HG02938 (cell line): ENCODE data around the gene FAM118A.
"Not testable (repeated sequence)": the region's sequence is repeated elsewhere in the genome, so short reads cannot be mapped to it uniquely, and the experiment has no call there.

ENCODE experiments used
- ATAC-seq: cut with Tn5 transposase; IDR thresholded peaks from one replicate; pipeline ENCODE4 v1.9.1; 2021; ENCODE audit warnings: mild to moderate bottlenecking, moderate library complexity; ENCODE audit not compliant: unreplicated experiment

The FAM118A gene

GRCh38 chr22:45280587-45280980, 29.1 kb upstream of the FAM118A start:
- ATAC-seq: no peak

- ATAC-seq: no peak
Measured at GRCh38 chr22:45281010-45281409, 28.7 kb upstream of the FAM118A start.

- ATAC-seq: no peak
Measured at GRCh38 chr22:45284705-45285262, 24.9 kb upstream of the FAM118A start, which contains the start of gene UPK3A. Gene UPK3A (plus strand): TSS chr22:45284949. CDS start chr22:45285014, 65 bp downstream.

GRCh38 chr22:45285263-45286058, 24.3 kb upstream of the FAM118A start:
- no peak for ATAC-seq

GRCh38 chr22:45286854-45287551, 22.7 kb upstream of the FAM118A start:
- ATAC-seq: no peak

GRCh38 chr22:45290410-45290936, 19.3 kb upstream of the FAM118A start:
- no peak for ATAC-seq

- no peak for ATAC-seq
Measured at GRCh38 chr22:45291061-45291930, 18.4 kb upstream of the FAM118A start.

- ATAC-seq: no peak
Measured at GRCh38 chr22:45291931-45292290, 17.8 kb upstream of the FAM118A start.

GRCh38 chr22:45292731-45293442, 16.8 kb upstream of the FAM118A start:
- no peak for ATAC-seq

GRCh38 chr22:45294030-45294429, 15.7 kb upstream of the FAM118A start:
- no peak for ATAC-seq

- ATAC-seq: not testable (repeated sequence)
Measured at GRCh38 chr22:45295004-45295403, 14.7 kb upstream of the FAM118A start.

GRCh38 chr22:45295492-45295891, 14.2 kb upstream of the FAM118A start:
- no peak for ATAC-seq

- no peak for ATAC-seq
Measured at GRCh38 chr22:45296628-45297297, 13.0 kb upstream of the FAM118A start.

- ATAC-seq: no peak
Measured at GRCh38 chr22:45298934-45299505, 10.7 kb upstream of the FAM118A start.

- no peak for ATAC-seq
Measured at GRCh38 chr22:45302751-45303150, 7.0 kb upstream of the FAM118A start.

- ATAC-seq: no peak
Measured at GRCh38 chr22:45303181-45303580, 6.6 kb upstream of the FAM118A start.

GRCh38 chr22:45304971-45305370, 4.8 kb upstream of the FAM118A start:
- ATAC-seq: no peak

GRCh38 chr22:45305456-45306075, 4.2 kb upstream of the FAM118A start:
- no peak for ATAC-seq

GRCh38 chr22:45306139-45306538, 3.6 kb upstream of the FAM118A start:
- no peak for ATAC-seq
